Natural killer cell (primary cell): Measurements from ENCODE around the gene TSPOAP1. TPM values are rescaled to one million over a fixed set of nuclear protein-coding genes. Genes with fewer than 3 reads are reported as not detected.

ENCODE experiments used
- ATAC-seq, 3 donors: fragments of 150-1000 bp in 2 of 3; fragments of 200-7000 bp in 1 of 3; cut with Tn5 transposase; 1 replicate in 1 of 3; 2 replicates in 2 of 3; pipeline ENCODE4 v1.10.0; 2021; ENCODE audit warnings: mild to moderate bottlenecking in 2 of 3, moderate library complexity in 2 of 3
- DNase-seq, 2 donors: peaks; one replicate each; pipeline versions ENCODE4 v3.0.0 to v3.0.0-alpha.2; 2013 to 2021; ENCODE audit warnings: mixed read lengths in 1 of 2
- H3K27ac ChIP-seq: one replicate; pipeline ENCODE4 v1.5.1; 2013; ENCODE audit warnings: mild to moderate bottlenecking, low read length
- H3K27me3 ChIP-seq: one replicate; pipeline ENCODE4 v1.6.1; 2013; ENCODE audit warnings: low read length; ENCODE audit not compliant: control insufficient read depth, insufficient read depth
- H3K36me3 ChIP-seq: one replicate; pipeline ENCODE4 v1.6.1; 2013; ENCODE audit warnings: low read length; ENCODE audit not compliant: control insufficient read depth, insufficient read depth
- H3K4me1 ChIP-seq: one replicate; pipeline ENCODE4 v1.6.1; 2013; ENCODE audit warnings: low read length; ENCODE audit not compliant: control insufficient read depth, insufficient read depth
- H3K4me3 ChIP-seq: one replicate; pipeline ENCODE4 v1.5.1; 2013; ENCODE audit warnings: low read length
- H3K9me3 ChIP-seq: one replicate; pipeline ENCODE4 v1.6.1; 2013; ENCODE audit warnings: low read length; ENCODE audit not compliant: control insufficient read depth, insufficient read depth
- H3K27ac Mint-ChIP-seq, 2 donors: one replicate each; pipeline ENCODE4 v1.8.0; 2022; ENCODE audit warnings: mild to moderate bottlenecking in 2 of 2, mixed read lengths in 2 of 2, moderate library complexity in 1 of 2
- H3K27me3 Mint-ChIP-seq, 2 donors: one replicate each; pipeline ENCODE4 v1.8.0; 2022; ENCODE audit warnings: low read depth in 2 of 2, mixed read lengths in 2 of 2
- H3K36me3 Mint-ChIP-seq: one replicate; pipeline ENCODE4 v1.8.0; 2022; ENCODE audit warnings: mixed read lengths
- H3K4me1 Mint-ChIP-seq, 2 donors: one replicate each; pipeline ENCODE4 v1.8.0; 2022; ENCODE audit warnings: mixed read lengths in 2 of 2
- H3K4me3 Mint-ChIP-seq: one replicate; pipeline ENCODE4 v1.8.0; 2022; ENCODE audit warnings: mild to moderate bottlenecking, moderate library complexity, mixed read lengths
- H3K9me3 Mint-ChIP-seq, 2 donors: one replicate each; pipeline ENCODE4 v1.8.0; 2022; ENCODE audit warnings: mixed read lengths in 2 of 2
- CTCF ChIP-seq: fragments of 200-600 bp; IDR thresholded peaks from one replicate; pipeline ENCODE4 v1.8.0; 2022; ENCODE audit warnings: antibody characterized with exemption
- WGBS: methylation state at CpG from one replicate; pipeline ENCODE4 v1.1.7; 2013; ENCODE audit warnings: missing lambda C conversion rate; ENCODE audit not compliant: insufficient coverage; 5-methylcytosine and 5-hydroxymethylcytosine counted together
- intact Hi-C: fragments of 100-400 bp; cut with micrococcal nuclease; formaldehyde crosslinking; loops from one replicate; pipeline ENCODE4 v1.14.2; 2022
- total RNA-seq, 4 donors: library from RNA; stranded (reverse); fragments of 120-200 nt in 1 of 4; gene quantifications; one replicate each; pipeline versions ENCODE4 v1.2.3 to v1.2.4, GENCODE V29; 2013 to 2022

The TSPOAP1 gene
- total RNA-seq, 3 donors from 2014 or later (not counting 1 experiment from before 2014, with no cell fraction given) = 176 to 282 (median 246) TPM

GRCh38 chr17:58354541-58355216, 26.1 kb upstream of the TSPOAP1 start:
- Mint-ChIP-seq H3K27ac (peak overlapping the region; percentile 96 to 97), H3K4me3 (no peak overlapping the region), H3K4me1 (peaks cover 44% of the 10 kb centered on the region in 2 donors), H3K9me3 (no peaks in the 10 kb centered on the region), H3K36me3 (peaks cover 3% of the 10 kb centered on the region), H3K27me3 (no peaks in the 10 kb centered on the region)
- Histone ChIP-seq H3K4me1 (peaks cover 20% of the 10 kb centered on the region), H3K4me3 (no peak overlapping the region), H3K27ac (no peak overlapping the region), H3K27me3 (no peaks in the 10 kb centered on the region), H3K36me3 (peaks cover 15% of the 10 kb centered on the region), H3K9me3 (no peaks in the 10 kb centered on the region)
- no peak for ATAC-seq
- 86% methylated on average over 6 of the region's 6 CpGs for WGBS
- no peak for TF ChIP-seq CTCF
- intact Hi-C loops = no loop called here
- no peak for DNase-seq

GRCh38 chr17:58353389-58353825, 24.8 kb upstream of the TSPOAP1 start:
- DNase-seq = peak in 1 of 2 donors; percentile 41
- H3K9me3 ChIP-seq = no peaks in the 10 kb centered on the region
- H3K27me3 Mint-ChIP-seq = no peaks in the 10 kb centered on the region
- H3K4me1 ChIP-seq = peaks cover 20% of the 10 kb centered on the region
- intact Hi-C loops = loop anchor here (2.0 kb wide), 1 partner anchor 25 kb away; the partner anchor contains the start of gene TSPOAP1
- TF ChIP-seq CTCF = no peak
- H3K36me3 Mint-ChIP-seq = peaks cover 16% of the 10 kb centered on the region
- peak overlapping the region; percentile 98 for H3K4me3 Mint-ChIP-seq
- H3K27ac Mint-ChIP-seq = peak overlapping the region; percentile 96 to 97
- H3K27me3 ChIP-seq = no peaks in the 10 kb centered on the region
- no peaks in the 10 kb centered on the region for H3K9me3 Mint-ChIP-seq
- no peak overlapping the region for H3K4me3 ChIP-seq
- WGBS = 56% methylated on average over 1 of the region's 4 CpGs
- H3K4me1 Mint-ChIP-seq = peaks cover 56 to 57% of the 10 kb centered on the region in 2 donors
- peak in 1 of 3 donors; percentile 7 for ATAC-seq
- peak overlapping the region; percentile 93 for H3K27ac ChIP-seq
- peaks cover 27% of the 10 kb centered on the region for H3K36me3 ChIP-seq

GRCh38 chr17:58352596-58353388, 24.2 kb upstream of the TSPOAP1 start:
- DNase-seq = peak in 1 of 2 donors; percentile 47
- Mint-ChIP-seq H3K4me3 (peak overlapping the region; percentile 98), H3K4me1 (peaks cover 60 to 62% of the 10 kb centered on the region in 2 donors), H3K9me3 (no peaks in the 10 kb centered on the region), H3K27me3 (no peaks in the 10 kb centered on the region), H3K27ac (peak overlapping the region; percentile 96 to 97), H3K36me3 (peaks cover 18% of the 10 kb centered on the region)
- H3K4me1 ChIP-seq = peaks cover 20% of the 10 kb centered on the region
- H3K4me3 ChIP-seq = peak overlapping the region; percentile 87
- no peaks in the 10 kb centered on the region for H3K9me3 ChIP-seq
- intact Hi-C loops = loop anchor here (1.0 to 2.0 kb wide), 4 partner anchors 8 to 35 kb away; partner anchors contain the start of gene TSPOAP1
- peaks cover 34% of the 10 kb centered on the region for H3K36me3 ChIP-seq
- H3K27ac ChIP-seq = peak overlapping the region; percentile 93
- ATAC-seq = no peak
- WGBS = 7% methylated on average over 26 of the region's 26 CpGs
- TF ChIP-seq CTCF = no peak
- H3K27me3 ChIP-seq = no peaks in the 10 kb centered on the region
